Spleen (tissue), 11 donors: ENCODE measurements around the gene ARIH2. TPM values are rescaled to one million over a fixed set of nuclear protein-coding genes. Genes with fewer than 3 reads are reported as not detected.
A peak's percentile ranks its signal among the peaks of the same experiment; 100 is the strongest.

ENCODE experiments used
- DNase-seq: peaks from one replicate; pipeline ENCODE4 v3.0.0-alpha.2; 2020
- H3K27ac ChIP-seq, 8 donors: fragments of 200-600 bp; sonication (generic) in 7 of 8; 1 replicate in 4 of 8; 2 replicates in 4 of 8; pipeline versions ENCODE4 v1.5.0 to v1.8.0; 2016 to 2021; ENCODE audit warnings: inconsistent platforms in 4 of 8, mild to moderate bottlenecking in 4 of 8, moderate library complexity in 1 of 8
- H3K27me3 ChIP-seq, 7 donors: fragments of 200-600 bp; sonication (generic) in 6 of 7; replicated peaks in 1 of 7; 1 replicate in 4 of 7; 2 replicates in 3 of 7; pipeline versions ENCODE4 v1.5.0 to v1.8.0; 2016 to 2021; ENCODE audit warnings: inconsistent platforms in 3 of 7, mild to moderate bottlenecking in 1 of 7
- H3K36me3 ChIP-seq, 6 donors: fragments of 200-600 bp; sonication (generic) in 5 of 6; 1 replicate in 4 of 6; 2 replicates in 2 of 6; pipeline versions ENCODE4 v1.5.0 to v1.8.0; 2016 to 2021; ENCODE audit warnings: inconsistent platforms in 2 of 6
- H3K4me1 ChIP-seq, 6 donors: fragments of 200-600 bp; sonication (generic) in 5 of 6; 1 replicate in 3 of 6; 2 replicates in 3 of 6; pipeline versions ENCODE4 v1.5.0 to v1.8.0; 2016 to 2021; ENCODE audit warnings: inconsistent platforms in 3 of 6
- H3K4me3 ChIP-seq, 8 donors: fragments of 200-600 bp; sonication (generic) in 7 of 8; 1 replicate in 4 of 8; 2 replicates in 4 of 8; pipeline versions ENCODE4 v1.5.0 to v1.8.0; 2016 to 2021; ENCODE audit warnings: inconsistent platforms in 4 of 8, mild to moderate bottlenecking in 4 of 8, moderate library complexity in 2 of 8
- H3K9me3 ChIP-seq, 8 donors: fragments of 200-600 bp; sonication (generic) in 7 of 8; 1 replicate in 4 of 8; 2 replicates in 4 of 8; pipeline versions ENCODE4 v1.5.0 to v1.8.0; 2016 to 2021; ENCODE audit warnings: inconsistent platforms in 4 of 8
- POLR2A ChIP-seq, 3 donors: fragments of 450-650 bp; IDR thresholded peaks; one replicate each; pipeline ENCODE4 v1.5.1; 2017; ENCODE audit warnings: antibody characterized with exemption in 3 of 3, mild to moderate bottlenecking in 1 of 3
- POLR2AphosphoS5 ChIP-seq, 3 donors: sonication (generic); formaldehyde crosslinking; IDR thresholded peaks; one replicate each; pipeline ENCODE4 v1.5.1; 2017; ENCODE audit warnings: antibody characterized with exemption in 3 of 3
- WGBS, 5 donors: extraction: QIAGEN DNeasy Blood & Tissue Kit in 3 of 5; methylation state at CpG; one replicate each; pipeline versions ENCODE4 v1.1.5 to v1.1.7; 2013 to 2018; 5-methylcytosine and 5-hydroxymethylcytosine counted together
- intact Hi-C: fragments of 100-400 bp; cut with DNase I; formaldehyde crosslinking; loops from one replicate; pipeline ENCODE4 v1.15.0; 2023; ENCODE audit warnings: low total_unique reads
- polyA plus RNA-seq, 3 donors: library from polyadenylated mRNA; stranded (reverse); fragments of 200-250 nt; gene quantifications; one replicate each; pipeline ENCODE4 v1.2.1, GENCODE V29; 2013
- total RNA-seq, 7 donors: library from RNA; depleted of rRNA in 3 of 7; stranded (reverse); fragments of >200 nt in 3 of 7; fragmentation: NEBNext Ultra II Directional in 4 of 7; extraction: Animal tissue kit (Norgen Biotek cat#: 25700) in 4 of 7; gene quantifications; one replicate each; pipeline versions ENCODE4 v1.1.0 to v1.2.1, GENCODE V29; 2016 to 2021
- TF ChIP-seq, protein P1 (sequence below), 11 experiments: fragments of 200-600 bp in 7 of 11; fragments of 450-650 bp in 4 of 11; sonication (generic) in 4 of 11; IDR thresholded peaks in 8 of 11; conservative IDR thresholded peaks in 3 of 11; 1 replicate in 7 of 11; 2 replicates in 4 of 11; pipeline versions ENCODE4 v1.4.0 to v1.8.0; 2016 to 2021; ENCODE audit warnings: antibody characterized with exemption in 11 of 11, inconsistent platforms in 4 of 11, mild to moderate bottlenecking in 1 of 11
- donor health status: healthy with polysubstance abuse.
- donor health status: DM: no; HTN: no; CAD: no; lungs with moderate emphysema.
- donor health status: DM: no; HTN: no; CAD: no.
- donor health status: Bipolar disorder and iron deficiency.
- donor health status: healthy.
- donor health status: DM: no; HTN: no; CAD: no.
- donor health status: DM: yes; HTN: yes; CAD: no.

ARIH2 gene
- total and polyA plus RNA-seq, 10 donors: 25.2 to 112 (median 94.5) TPM

- DNase-seq: no peak
Observed at GRCh38 chr3:48891606-48892005, 27.0 kb upstream of the ARIH2 start.

GRCh38 chr3:48894516-48894915 lies 24.1 kb upstream of the ARIH2 start:
- Histone ChIP-seq H3K27ac (no peak overlapping the region), H3K4me1 (peaks cover 8 to 36% (median 29%) of the 10 kb centered on the region in 6 donors), H3K36me3 (peaks cover 0 to 29% (median 12%) of the 10 kb centered on the region in 6 donors), H3K9me3 (no peaks in the 10 kb centered on the region), H3K4me3 (no peak overlapping the region), H3K27me3 (no peaks in the 10 kb centered on the region)
- WGBS, 5 donors: 95 to 98% (median 96%) methylated on average over 6 of the region's 6 CpGs
- no peak for DNase-seq
- intact Hi-C loops: loop anchor here (10.0 kb wide), 1 partner anchor 50 kb away; the partner anchor contains the start of gene PRKAR2A
- TF ChIP-seq, protein P1, sequence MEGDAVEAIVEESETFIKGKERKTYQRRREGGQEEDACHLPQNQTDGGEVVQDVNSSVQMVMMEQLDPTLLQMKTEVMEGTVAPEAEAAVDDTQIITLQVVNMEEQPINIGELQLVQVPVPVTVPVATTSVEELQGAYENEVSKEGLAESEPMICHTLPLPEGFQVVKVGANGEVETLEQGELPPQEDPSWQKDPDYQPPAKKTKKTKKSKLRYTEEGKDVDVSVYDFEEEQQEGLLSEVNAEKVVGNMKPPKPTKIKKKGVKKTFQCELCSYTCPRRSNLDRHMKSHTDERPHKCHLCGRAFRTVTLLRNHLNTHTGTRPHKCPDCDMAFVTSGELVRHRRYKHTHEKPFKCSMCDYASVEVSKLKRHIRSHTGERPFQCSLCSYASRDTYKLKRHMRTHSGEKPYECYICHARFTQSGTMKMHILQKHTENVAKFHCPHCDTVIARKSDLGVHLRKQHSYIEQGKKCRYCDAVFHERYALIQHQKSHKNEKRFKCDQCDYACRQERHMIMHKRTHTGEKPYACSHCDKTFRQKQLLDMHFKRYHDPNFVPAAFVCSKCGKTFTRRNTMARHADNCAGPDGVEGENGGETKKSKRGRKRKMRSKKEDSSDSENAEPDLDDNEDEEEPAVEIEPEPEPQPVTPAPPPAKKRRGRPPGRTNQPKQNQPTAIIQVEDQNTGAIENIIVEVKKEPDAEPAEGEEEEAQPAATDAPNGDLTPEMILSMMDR (IDR thresholded peaks at IDR 0.05 in 8 of 11, conservative IDR thresholded peaks at IDR 0.05 in 3 of 11): no peak
- no peak for TF ChIP-seq POLR2A (IDR thresholded peaks at IDR 0.05)
- no peak for TF ChIP-seq POLR2AphosphoS5 (IDR thresholded peaks at IDR 0.05)

More at GRCh38 chr3:48891606-48892005, 27.0 kb upstream of the ARIH2 start:
- Histone ChIP-seq H3K27me3 (no peaks in the 10 kb centered on the region), H3K36me3 (peaks cover 0 to 58% (median 21%) of the 10 kb centered on the region in 6 donors), H3K27ac (no peak overlapping the region), H3K9me3 (no peaks in the 10 kb centered on the region), H3K4me3 (no peak overlapping the region), H3K4me1 (peaks cover 0 to 8% (median 3%) of the 10 kb centered on the region in 6 donors)
- WGBS, 5 donors: 95 to 100% (median 97%) methylated on average over 8 of the region's 8 CpGs
- no peak for TF ChIP-seq POLR2AphosphoS5 (IDR thresholded peaks at IDR 0.05)
- TF ChIP-seq, protein P1 (IDR thresholded peaks at IDR 0.05 in 8 of 11, conservative IDR thresholded peaks at IDR 0.05 in 3 of 11): no peak
- TF ChIP-seq POLR2A (IDR thresholded peaks at IDR 0.05): no peak
- intact Hi-C loops: loop anchor here (10.0 kb wide), 1 partner anchor 47 kb away; the partner anchor contains the start of gene PRKAR2A

DNA sequence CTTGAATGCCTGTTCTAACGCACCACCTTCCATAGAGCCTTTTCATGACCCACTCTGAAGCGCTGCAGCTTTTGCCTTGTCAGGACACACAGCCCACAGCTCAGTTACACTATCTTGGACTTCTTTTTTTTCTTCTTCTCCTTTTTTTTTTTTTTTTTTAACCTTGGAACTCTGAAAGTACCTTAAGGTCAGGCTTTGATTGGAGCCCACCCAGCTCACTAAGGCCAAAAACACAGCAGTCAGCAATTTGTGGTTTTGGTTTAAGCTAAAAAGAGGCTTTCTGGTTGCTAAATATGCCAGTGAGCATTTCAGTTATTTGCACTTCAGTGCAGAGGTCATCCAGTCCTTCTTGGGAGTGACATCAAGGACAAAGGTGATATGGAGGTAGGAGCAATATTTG lies 21.7 kb upstream of the ARIH2 start:
- peak overlapping the region in 5 of 8 donors; percentile 38 to 92 (median 91) for H3K27ac ChIP-seq
- no peak for DNase-seq
- intact Hi-C loops: loop anchor here (10.0 kb wide), 1 partner anchor 52 kb away; the partner anchor contains the start of gene PRKAR2A
- TF ChIP-seq, protein P1 (IDR thresholded peaks at IDR 0.05 in 8 of 11, conservative IDR thresholded peaks at IDR 0.05 in 3 of 11): no peak
- TF ChIP-seq POLR2AphosphoS5 (IDR thresholded peaks at IDR 0.05) (no peak), POLR2A (IDR thresholded peaks at IDR 0.05) (no peak)
- H3K36me3 ChIP-seq: peaks cover 0 to 4% (median under 1%) of the 10 kb centered on the region in 6 donors
- H3K9me3 ChIP-seq: no peaks in the 10 kb centered on the region
- peaks cover 8 to 38% (median 31%) of the 10 kb centered on the region in 6 donors for H3K4me1 ChIP-seq
- WGBS, 5 donors: 61 to 82% (median 79%) methylated on average over 2 of the region's 2 CpGs
- H3K27me3 ChIP-seq: no peaks in the 10 kb centered on the region
- peak overlapping the region in 1 of 8 donors; percentile 94 for H3K4me3 ChIP-seq

- Histone ChIP-seq H3K27me3 (no peaks in the 10 kb centered on the region), H3K4me1 (peaks cover 8 to 38% (median 31%) of the 10 kb centered on the region in 6 donors), H3K9me3 (no peaks in the 10 kb centered on the region), H3K27ac (peak overlapping the region; percentile 45 to 92 (median 89)), H3K36me3 (no peaks in the 10 kb centered on the region), H3K4me3 (peak overlapping the region; percentile 76 to 97 (median 88))
- peak; percentile 80 for DNase-seq
- intact Hi-C loops: loop anchor here (10.0 kb wide), 1 partner anchor 53 kb away; the partner anchor contains the start of gene PRKAR2A
- no peak for TF ChIP-seq POLR2AphosphoS5 (IDR thresholded peaks at IDR 0.05)
- TF ChIP-seq POLR2A (IDR thresholded peaks at IDR 0.05): no peak
- TF ChIP-seq, protein P1 (IDR thresholded peaks at IDR 0.05 in 8 of 11, conservative IDR thresholded peaks at IDR 0.05 in 3 of 11): no peak
- 32 to 48% (median 43%) methylated on average over 15 to 17 of the region's 17 CpGs for WGBS, 5 donors
Observed at GRCh38 chr3:48897460-48898376, 20.9 kb upstream of the ARIH2 start.
